ENCODE data around the gene SLC31A1. TPM values are rescaled to one million over a fixed set of nuclear protein-coding genes. Genes with fewer than 3 reads are reported as not detected.

Gene SLC31A1
- total RNA-seq, 2 donors from 2014 or later, result 11.0 to 11.5 TPM

- Histone ChIP-seq H3K27ac (no peak overlapping the region), H3K9me3 (no peaks in the 10 kb centered on the region), H3K27me3 (replicated peaks; ENCODE audit: insufficient read depth) (no peaks in the 10 kb centered on the region), H3K4me3 (no peak overlapping the region), H3K36me3 (peaks cover 61% of the 10 kb centered on the region), H3K4me1 (ENCODE audit: control insufficient read depth in 1 of 2, low read depth in 2 of 2) (no peaks in the 10 kb centered on the region)
- no peak for DNase-seq (ENCODE audit: low spot score)
- TF ChIP-seq, protein P1, sequence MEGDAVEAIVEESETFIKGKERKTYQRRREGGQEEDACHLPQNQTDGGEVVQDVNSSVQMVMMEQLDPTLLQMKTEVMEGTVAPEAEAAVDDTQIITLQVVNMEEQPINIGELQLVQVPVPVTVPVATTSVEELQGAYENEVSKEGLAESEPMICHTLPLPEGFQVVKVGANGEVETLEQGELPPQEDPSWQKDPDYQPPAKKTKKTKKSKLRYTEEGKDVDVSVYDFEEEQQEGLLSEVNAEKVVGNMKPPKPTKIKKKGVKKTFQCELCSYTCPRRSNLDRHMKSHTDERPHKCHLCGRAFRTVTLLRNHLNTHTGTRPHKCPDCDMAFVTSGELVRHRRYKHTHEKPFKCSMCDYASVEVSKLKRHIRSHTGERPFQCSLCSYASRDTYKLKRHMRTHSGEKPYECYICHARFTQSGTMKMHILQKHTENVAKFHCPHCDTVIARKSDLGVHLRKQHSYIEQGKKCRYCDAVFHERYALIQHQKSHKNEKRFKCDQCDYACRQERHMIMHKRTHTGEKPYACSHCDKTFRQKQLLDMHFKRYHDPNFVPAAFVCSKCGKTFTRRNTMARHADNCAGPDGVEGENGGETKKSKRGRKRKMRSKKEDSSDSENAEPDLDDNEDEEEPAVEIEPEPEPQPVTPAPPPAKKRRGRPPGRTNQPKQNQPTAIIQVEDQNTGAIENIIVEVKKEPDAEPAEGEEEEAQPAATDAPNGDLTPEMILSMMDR (IDR thresholded peaks at IDR 0.05), result no peak
- ATAC-seq (ENCODE audit: insufficient number of reproducible peaks, low FRiP score, low read depth), result no peak
These were observed 41.5 kb upstream of the SLC31A1 start for GRCh38 chr9:113179839-113180238.

DNA sequence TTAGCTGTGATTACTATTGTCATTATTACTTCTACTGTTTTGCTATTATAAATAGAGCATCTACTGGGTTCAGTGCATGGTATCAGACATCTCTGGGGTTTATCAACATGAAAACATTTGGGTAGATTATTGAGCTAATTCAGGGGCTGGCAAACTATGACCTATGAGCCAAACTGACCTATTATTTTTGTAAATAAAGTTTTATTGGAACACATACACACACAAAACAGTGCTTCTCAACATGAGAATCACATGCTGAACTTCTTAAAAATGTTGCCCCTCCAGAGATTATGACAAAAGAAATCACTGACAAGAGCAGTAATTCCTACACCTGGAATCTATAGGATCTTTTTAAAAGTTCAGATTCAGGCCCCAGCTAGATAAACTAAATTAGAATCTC, 40.2 kb upstream of the SLC31A1 start:
- DNase-seq (ENCODE audit: low spot score), result no peak
- H3K27me3 ChIP-seq (replicated peaks; ENCODE audit: insufficient read depth), result no peaks in the 10 kb centered on the region
- no peaks in the 10 kb centered on the region for H3K4me1 ChIP-seq (ENCODE audit: control insufficient read depth in 1 of 2, low read depth in 2 of 2)
- TF ChIP-seq, protein P1 (IDR thresholded peaks at IDR 0.05), result no peak
- no peak for ATAC-seq (ENCODE audit: insufficient number of reproducible peaks, low FRiP score, low read depth)
- H3K9me3 ChIP-seq, result no peaks in the 10 kb centered on the region
- H3K27ac ChIP-seq, result no peak overlapping the region
- no peak overlapping the region for H3K4me3 ChIP-seq
- peaks cover 74% of the 10 kb centered on the region for H3K36me3 ChIP-seq

DNA sequence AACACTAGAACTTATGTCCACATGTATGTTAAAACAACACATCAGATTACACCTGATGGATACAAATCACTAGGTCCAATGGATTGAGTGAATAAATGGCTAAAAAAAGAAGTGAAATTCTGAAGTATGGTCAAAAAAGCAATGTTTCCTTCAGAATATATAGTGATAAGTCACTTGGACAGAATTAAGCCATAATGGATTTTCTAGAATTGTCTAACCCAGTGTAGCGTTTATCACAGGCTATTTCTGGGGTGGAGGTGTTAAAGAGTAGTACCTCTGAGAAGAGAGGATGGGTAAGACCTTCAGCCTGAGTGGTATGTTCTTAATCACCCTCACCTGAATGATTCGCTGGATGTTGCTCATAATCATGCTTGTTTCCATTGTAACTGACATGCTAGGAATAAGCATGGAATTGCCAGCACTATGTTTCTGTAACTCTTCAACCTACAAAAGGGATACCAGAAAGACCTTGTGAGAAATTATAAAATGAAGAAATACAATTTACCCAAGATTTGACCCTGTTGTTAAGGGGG, 37.3 kb upstream of the SLC31A1 start:
- no peaks in the 10 kb centered on the region for H3K9me3 ChIP-seq
- H3K36me3 ChIP-seq, result peaks cover 71% of the 10 kb centered on the region
- no peak overlapping the region for H3K4me3 ChIP-seq
- TF ChIP-seq, protein P1 (IDR thresholded peaks at IDR 0.05), result no peak
- ATAC-seq (ENCODE audit: insufficient number of reproducible peaks, low FRiP score, low read depth), result no peak
- DNase-seq (ENCODE audit: low spot score), result no peak
- no peaks in the 10 kb centered on the region for H3K27me3 ChIP-seq (replicated peaks; ENCODE audit: insufficient read depth)
- H3K27ac ChIP-seq, result no peak overlapping the region
- H3K4me1 ChIP-seq (ENCODE audit: control insufficient read depth in 1 of 2, low read depth in 2 of 2), result no peaks in the 10 kb centered on the region

DNA sequence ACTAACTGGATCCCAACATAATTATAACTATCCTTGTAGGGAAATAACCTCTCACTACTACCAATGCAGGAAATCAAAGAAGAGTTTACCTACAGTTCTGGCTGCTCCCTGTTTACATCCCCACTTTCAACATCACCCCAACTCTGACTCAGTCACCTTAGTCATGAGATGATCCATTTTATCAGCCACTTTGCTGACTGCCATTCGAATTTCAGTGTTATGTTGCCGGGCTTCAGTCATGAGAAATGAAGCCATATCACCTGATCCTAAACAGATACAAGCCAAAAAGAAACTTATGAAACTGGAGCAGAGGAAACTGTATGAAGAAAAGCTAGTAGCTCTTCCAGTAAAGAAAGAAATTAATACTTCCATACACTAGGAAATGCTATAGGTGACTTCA, 36.8 kb upstream of the SLC31A1 start:
- no peak for ATAC-seq (ENCODE audit: insufficient number of reproducible peaks, low FRiP score, low read depth)
- DNase-seq (ENCODE audit: low spot score), result no peak
- H3K36me3 ChIP-seq, result peaks cover 71% of the 10 kb centered on the region
- H3K27ac ChIP-seq, result no peak overlapping the region
- TF ChIP-seq, protein P1 (IDR thresholded peaks at IDR 0.05), result no peak
- H3K4me3 ChIP-seq, result no peak overlapping the region
- H3K9me3 ChIP-seq, result no peaks in the 10 kb centered on the region
- no peaks in the 10 kb centered on the region for H3K27me3 ChIP-seq (replicated peaks; ENCODE audit: insufficient read depth)
- H3K4me1 ChIP-seq (ENCODE audit: control insufficient read depth in 1 of 2, low read depth in 2 of 2), result no peaks in the 10 kb centered on the region

DNA sequence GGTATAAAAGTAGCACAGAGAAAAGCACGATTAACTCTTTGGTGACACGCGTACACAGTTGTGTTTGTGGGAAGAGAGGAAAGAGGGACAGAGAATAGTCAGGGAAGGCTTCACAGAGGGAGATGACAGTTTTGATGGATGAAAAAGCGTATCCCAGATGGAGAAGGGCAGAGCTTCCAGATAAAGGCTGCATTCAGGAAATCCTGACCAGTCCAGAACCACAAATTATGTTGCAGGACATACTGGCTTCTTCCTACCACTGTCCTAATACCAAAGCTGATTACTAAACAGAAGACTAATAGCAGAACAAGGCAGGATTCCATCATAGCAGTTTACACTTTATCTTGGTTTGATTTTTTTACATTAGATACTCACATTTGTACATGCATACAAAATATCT, 36.1 kb upstream of the SLC31A1 start:
- TF ChIP-seq, protein P1 (IDR thresholded peaks at IDR 0.05), result no peak
- H3K27me3 ChIP-seq (replicated peaks; ENCODE audit: insufficient read depth), result no peaks in the 10 kb centered on the region
- no peaks in the 10 kb centered on the region for H3K4me1 ChIP-seq (ENCODE audit: control insufficient read depth in 1 of 2, low read depth in 2 of 2)
- no peak overlapping the region for H3K27ac ChIP-seq
- peaks cover 71% of the 10 kb centered on the region for H3K36me3 ChIP-seq
- no peak overlapping the region for H3K4me3 ChIP-seq
- ATAC-seq (ENCODE audit: insufficient number of reproducible peaks, low FRiP score, low read depth), result no peak
- DNase-seq (ENCODE audit: low spot score), result no peak
- H3K9me3 ChIP-seq, result no peaks in the 10 kb centered on the region

All from thoracic aorta (tissue), 2 donors.